Activated CD8-positive, alpha-beta T cell treated with anti-CD3 and anti-CD28 coated beads, Interleukin-2, amount 10 ng/mL, durations not matched to agents 7 days and 5 days (primary cell): ENCODE results near the gene SNAP29. TPM values are rescaled to one million over a fixed set of nuclear protein-coding genes. Genes with fewer than 3 reads are reported as not detected.
"Not testable (repeated sequence)": the region's sequence is repeated elsewhere in the genome, so short reads cannot be mapped to it uniquely, and the experiment has no call there.

Experiments used
- ATAC-seq: fragments of 150-1000 bp; cut with Tn5 transposase; one replicate; pipeline ENCODE4 v1.10.0; 2021; ENCODE audit warnings: moderate library complexity
- CTCF ChIA-PET: fragments of 350-600 bp; sonication (Branson Sonifier 250); formaldehyde crosslinking; loops from one replicate; lab custom pipeline; 2021; ENCODE audit warnings: antibody characterized with exemption; lab: Charles Lee
- POLR2A ChIA-PET: fragments of 350-600 bp; sonication (Branson Sonifier 250); formaldehyde crosslinking; loops from one replicate; lab custom pipeline; 2021; ENCODE audit warnings: antibody characterized with exemption; lab: Charles Lee
- DNase-seq: peaks from one replicate; pipeline ENCODE4 v3.0.0-alpha.2; 2020
- H3K27ac Mint-ChIP-seq: one replicate; pipeline ENCODE4 v1.8.0; 2021; ENCODE audit warnings: mild to moderate bottlenecking, mixed read lengths
- H3K27me3 Mint-ChIP-seq: one replicate; pipeline ENCODE4 v1.8.0; 2021; ENCODE audit warnings: low read depth, mixed read lengths
- H3K36me3 Mint-ChIP-seq: one replicate; pipeline ENCODE4 v1.8.0; 2021; ENCODE audit warnings: low read depth, mixed read lengths
- H3K4me1 Mint-ChIP-seq: one replicate; pipeline ENCODE4 v1.8.0; 2021; ENCODE audit warnings: low read depth, mixed read lengths
- H3K4me3 Mint-ChIP-seq: one replicate; pipeline ENCODE4 v1.8.0; 2021; ENCODE audit warnings: mild to moderate bottlenecking, mixed read lengths
- H3K9me3 Mint-ChIP-seq: one replicate; pipeline ENCODE4 v1.8.0; 2022; ENCODE audit warnings: mixed read lengths; ENCODE audit not compliant: insufficient read depth
- total RNA-seq, 2 experiments: library from RNA; stranded (reverse); gene quantifications; one replicate each; pipeline ENCODE4 v1.2.3, GENCODE V29; 2021

The SNAP29 gene
- total RNA-seq, 2 experiments from 2014 or later: 30.7 to 32.3 TPM

DNA sequence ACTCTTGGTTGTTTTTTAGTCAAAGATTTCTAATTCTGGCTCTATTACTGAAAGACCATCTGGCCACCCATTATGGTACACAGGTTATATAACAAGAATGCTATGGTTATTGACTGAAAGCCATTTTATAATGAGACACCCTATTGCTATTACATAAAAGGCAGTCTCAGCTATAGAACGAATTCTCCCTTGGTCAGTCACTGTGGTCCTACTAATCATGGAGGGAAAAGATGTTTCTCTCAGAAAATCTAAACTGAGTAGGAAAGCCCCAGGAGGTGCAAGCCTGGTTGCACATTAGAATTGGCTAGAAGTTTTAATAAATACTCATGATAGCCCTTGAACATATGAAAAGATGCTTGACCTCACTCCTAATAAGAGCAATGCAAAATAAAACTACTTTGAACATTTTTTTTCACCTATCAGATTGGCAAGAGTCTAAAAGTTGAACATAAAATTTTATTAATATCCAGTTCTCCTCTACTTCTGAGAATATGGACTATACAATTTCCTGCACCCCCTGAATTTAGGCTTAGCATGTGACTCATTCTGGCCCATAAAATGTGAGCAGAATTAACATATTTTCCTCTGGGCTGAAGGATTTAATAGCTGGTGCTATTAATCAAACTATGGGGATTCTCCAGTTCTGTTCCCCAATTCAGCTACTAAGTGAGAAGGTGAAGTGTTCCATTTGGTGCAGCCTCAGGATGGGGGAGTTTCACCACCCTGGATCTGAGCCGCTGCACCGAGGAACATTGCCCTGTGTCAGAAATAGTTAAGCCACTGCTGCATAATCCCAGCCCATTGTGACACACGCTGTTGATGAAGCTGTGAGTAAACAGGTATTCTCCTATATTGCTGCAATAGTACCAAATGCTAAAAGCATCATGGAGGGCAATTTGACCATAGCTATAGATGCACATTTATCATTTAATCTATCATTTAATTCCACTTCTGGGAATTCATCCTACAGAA lies 46.9 kb downstream of the SNAP29 start:
- Mint-ChIP-seq H3K27me3 (peaks cover 16% of the 10 kb centered on the region), H3K4me3 (no peak overlapping the region), H3K36me3 (no peaks in the 10 kb centered on the region), H3K9me3 (no peaks in the 10 kb centered on the region), H3K4me1 (peaks cover 9% of the 10 kb centered on the region), H3K27ac (no peak overlapping the region)
- DNase-seq (no peak), ATAC-seq (no peak)
- POLR2A ChIA-PET: no interaction called here
- CTCF ChIA-PET: interaction anchor here (1.0 to 1.9 kb wide), 3 partner anchors 11 to 20 kb away, joined by 3 to 4 read pairs (median 3); no protein-coding TSS in a partner anchor

DNA sequence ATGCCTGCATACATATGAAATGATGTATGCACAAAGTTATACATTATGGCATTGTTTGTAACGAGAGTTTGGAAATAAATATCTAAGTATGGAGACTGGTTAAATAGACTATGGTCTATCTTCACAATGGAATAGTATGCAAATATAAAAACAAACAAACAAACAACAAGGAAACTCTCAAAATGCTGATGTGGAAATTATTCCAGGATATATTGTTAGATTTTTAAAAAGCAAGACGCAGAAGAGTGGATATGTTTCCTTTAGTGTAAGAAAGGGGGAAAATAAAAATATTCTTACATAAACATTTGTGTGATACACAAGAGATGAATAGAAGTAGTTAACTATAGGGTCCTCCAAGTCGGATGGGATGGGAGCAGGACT lies 47.6 kb downstream of the SNAP29 start:
- DNase-seq (no peak), ATAC-seq (no peak)
- H3K4me3 Mint-ChIP-seq: no peak overlapping the region
- no peaks in the 10 kb centered on the region for H3K36me3 Mint-ChIP-seq
- H3K4me1 Mint-ChIP-seq: peaks cover 9% of the 10 kb centered on the region
- H3K9me3 Mint-ChIP-seq: no peaks in the 10 kb centered on the region
- H3K27me3 Mint-ChIP-seq: peaks cover 16% of the 10 kb centered on the region
- ChIA-PET POLR2A (interaction anchor here (0.6 kb wide), 1 partner anchor 22 kb away, joined by 3 read pairs; no protein-coding TSS in a partner anchor), CTCF (interaction anchor here (1.0 to 1.9 kb wide), 2 partner anchors 10 to 20 kb away, joined by 3 to 4 read pairs; no protein-coding TSS in a partner anchor)
- H3K27ac Mint-ChIP-seq: no peak overlapping the region

DNA sequence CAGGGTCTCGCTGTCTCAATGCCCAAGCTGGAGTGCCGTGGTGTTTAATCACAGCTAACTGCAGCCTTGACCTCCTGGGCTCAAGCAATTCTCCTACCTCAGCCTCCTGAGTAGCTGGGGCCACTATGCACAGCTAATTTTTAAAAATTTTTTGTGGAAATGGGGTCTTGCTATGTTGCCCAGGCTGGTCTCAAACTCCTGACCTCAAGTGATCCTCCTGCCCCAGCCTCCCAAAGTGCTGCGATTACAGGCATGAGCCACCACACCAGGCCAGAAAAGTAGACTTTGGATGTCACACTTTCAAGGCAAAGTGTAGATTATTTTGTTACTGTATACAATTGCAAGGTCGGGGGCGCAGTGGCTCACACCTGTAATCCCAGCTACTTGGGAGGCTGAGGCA lies 49.9 kb downstream of the SNAP29 start:
- peaks cover 16% of the 10 kb centered on the region for H3K27me3 Mint-ChIP-seq
- ATAC-seq, CTCF ChIA-PET, DNase-seq, H3K4me3 Mint-ChIP-seq, H3K9me3 Mint-ChIP-seq, H3K27ac Mint-ChIP-seq, H3K4me1 Mint-ChIP-seq, POLR2A ChIA-PET, H3K36me3 Mint-ChIP-seq: not testable (repeated sequence)

DNA sequence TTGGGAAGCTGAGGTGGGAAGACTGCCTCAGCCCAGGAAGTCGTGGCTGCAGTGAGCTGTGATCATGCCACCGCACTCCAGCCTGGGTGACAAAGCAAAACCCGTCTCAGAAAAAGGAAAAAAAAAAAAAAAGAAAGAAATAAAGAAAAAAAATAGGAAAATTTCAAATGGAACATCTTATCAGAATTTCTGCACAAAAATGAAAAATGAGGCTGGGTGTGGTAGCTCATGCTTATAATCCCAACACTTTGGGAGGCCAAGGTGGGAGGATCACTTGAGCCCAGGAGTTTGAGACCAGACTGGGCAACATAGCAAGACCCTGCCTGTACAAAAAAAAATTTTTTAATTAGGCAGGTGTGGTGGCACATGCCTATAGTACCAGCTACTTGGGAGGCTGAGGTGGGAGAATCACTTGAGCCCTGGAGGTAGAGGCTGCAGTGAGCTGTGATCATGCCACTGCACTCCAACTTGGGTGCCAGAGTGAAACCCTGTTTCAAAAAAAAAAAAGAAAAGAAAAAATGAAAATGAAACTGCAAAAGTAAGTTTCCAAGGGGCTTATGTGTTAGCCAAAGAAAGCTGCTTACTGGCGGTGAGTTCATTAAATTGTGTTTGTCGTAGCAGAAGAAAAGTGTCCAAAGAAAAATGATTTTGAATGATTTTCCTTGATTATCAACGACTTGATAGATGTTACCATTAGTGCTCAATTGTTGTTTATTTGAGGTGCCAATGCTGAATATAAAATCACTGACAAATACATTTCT lies 50.9 kb downstream of the SNAP29 start:
- Mint-ChIP-seq H3K36me3 (no peaks in the 10 kb centered on the region), H3K4me1 (peaks cover 9% of the 10 kb centered on the region), H3K27ac (no peak overlapping the region), H3K27me3 (peaks cover 13% of the 10 kb centered on the region), H3K4me3 (no peak overlapping the region), H3K9me3 (no peaks in the 10 kb centered on the region)
- DNase-seq: no peak
- ChIA-PET CTCF (interaction anchor here (0.9 to 1.9 kb wide), 2 partner anchors 24 to 125 kb away, joined by 3 to 6 read pairs; no protein-coding TSS in a partner anchor), POLR2A (no interaction called here)
- ATAC-seq: no peak

DNA sequence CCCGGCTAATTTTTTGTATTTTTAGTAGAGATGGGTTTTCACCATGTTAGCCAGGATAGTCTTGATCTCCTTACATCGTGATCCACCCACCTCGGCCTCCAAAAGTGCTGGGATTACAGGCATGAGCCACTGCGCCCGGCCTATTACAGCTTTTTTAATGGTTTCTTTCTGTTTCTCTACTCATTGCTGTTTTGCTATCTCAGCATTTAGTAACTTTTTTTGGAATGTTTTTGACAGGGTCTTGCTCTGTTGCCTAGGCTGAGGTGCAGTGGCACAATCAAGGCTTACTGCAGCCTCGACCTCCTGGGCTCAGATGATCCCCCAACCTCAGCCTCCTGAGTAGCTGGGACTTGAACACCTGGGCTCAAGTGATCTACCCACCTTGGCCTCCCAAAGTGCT lies 53.7 kb downstream of the SNAP29 start:
- Mint-ChIP-seq H3K4me3 (no peak overlapping the region), H3K27ac (no peak overlapping the region), H3K4me1 (peaks cover 19% of the 10 kb centered on the region), H3K36me3 (no peaks in the 10 kb centered on the region), H3K9me3 (no peaks in the 10 kb centered on the region), H3K27me3 (no peaks in the 10 kb centered on the region)
- no peak for ATAC-seq
- CTCF ChIA-PET: interaction anchor here (1.2 kb wide), 1 partner anchor 128 kb away, joined by 3 read pairs; no protein-coding TSS in a partner anchor
- no peak for DNase-seq
- POLR2A ChIA-PET: no interaction called here

DNA sequence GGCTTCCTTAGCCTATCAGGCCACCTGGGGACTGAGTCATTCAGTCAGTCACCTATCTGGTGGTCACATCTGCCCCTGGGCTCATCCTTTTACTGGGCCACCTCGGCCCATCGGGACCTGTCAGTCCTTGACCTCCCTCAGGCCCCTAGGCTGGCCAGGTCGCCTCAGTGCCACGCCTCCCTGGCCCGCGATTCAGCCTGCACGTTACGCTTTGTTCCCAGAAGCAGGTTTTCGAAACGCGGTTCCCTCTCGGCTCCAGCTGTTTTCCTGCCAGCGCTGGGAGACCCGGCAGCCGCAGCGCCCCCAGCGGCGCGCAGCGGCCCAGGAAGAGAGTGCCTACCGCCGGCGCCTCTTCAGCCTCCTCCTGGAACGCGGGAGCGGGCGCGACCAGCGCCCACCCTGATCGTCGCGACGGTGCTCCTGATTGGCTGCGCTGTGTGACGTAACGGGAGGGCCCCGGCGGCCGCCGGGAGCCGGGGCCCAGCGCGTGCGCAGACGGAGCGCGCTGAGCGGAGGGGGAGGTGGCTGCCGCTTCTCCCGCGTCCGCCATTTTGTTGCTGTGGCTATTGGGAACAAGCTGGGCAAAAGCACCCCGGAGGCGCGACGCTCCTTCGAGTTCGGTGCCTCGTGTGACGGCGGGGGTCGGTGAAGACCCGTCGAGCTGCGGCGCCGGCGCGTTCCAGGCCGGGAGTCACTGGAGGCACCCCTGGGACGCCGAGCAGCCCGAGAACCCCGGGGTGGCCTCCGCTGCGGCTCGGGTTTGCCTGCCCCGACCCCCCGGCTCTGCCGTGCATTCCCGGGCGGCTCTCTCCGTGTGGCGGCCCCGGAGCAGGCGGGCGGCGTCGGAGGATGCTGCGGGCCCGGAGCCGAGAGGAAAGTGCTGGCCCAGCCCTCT lies 58.4 kb downstream of the SNAP29 start, which contains the start of gene CRKL:
Gene CRKL (plus strand): TSS at position 492 of the 895 bp plus-strand sequence. CDS start 528 bp downstream, outside the sequence.
- Mint-ChIP-seq H3K27me3 (no peaks in the 10 kb centered on the region), H3K9me3 (no peaks in the 10 kb centered on the region), H3K4me1 (peaks cover 32% of the 10 kb centered on the region), H3K4me3 (peak within 1 kb of the TSS; percentile 99), H3K27ac (peak within 1 kb of the TSS; percentile 92), H3K36me3 (peaks cover 32% of the 10 kb centered on the region)
- ATAC-seq (peak; percentile 98), DNase-seq (peak; percentile 97)
- CTCF ChIA-PET: interaction anchor here (0.7 to 1.4 kb wide), 11 partner anchors 9 to 105 kb away, joined by 3 to 6 read pairs (median 3); no protein-coding TSS in a partner anchor
- POLR2A ChIA-PET: interaction anchor here (0.7 kb wide), 1 partner anchor 8 kb away, joined by 3 read pairs; no protein-coding TSS in a partner anchor

DNA sequence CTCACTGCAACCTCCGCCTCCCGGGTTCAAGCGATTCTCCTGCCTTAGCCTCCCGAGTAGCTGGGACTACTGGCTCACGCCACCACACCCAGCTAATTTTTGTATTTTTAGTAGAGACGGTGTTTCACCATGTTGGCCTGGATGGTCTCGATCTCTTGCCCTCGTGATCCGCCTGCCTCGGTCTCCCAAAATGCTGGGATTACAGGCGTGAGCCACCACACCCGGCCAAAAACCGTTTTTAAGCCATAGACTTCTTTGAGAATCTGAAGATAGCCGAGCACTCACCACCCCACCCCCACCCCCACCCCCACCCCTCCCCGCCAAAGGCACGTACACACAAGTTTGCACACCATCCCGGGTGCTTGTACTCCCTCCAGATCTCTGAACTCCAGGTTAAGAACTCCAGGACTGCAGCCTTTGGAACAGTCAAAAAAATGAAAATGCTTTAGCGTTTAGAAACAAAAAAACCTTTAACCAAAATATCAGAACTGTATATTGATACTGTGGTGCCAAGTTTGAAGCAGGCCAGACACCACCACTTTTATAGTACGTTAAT lies 59.9 kb downstream of the SNAP29 start:
- ATAC-seq (no peak), DNase-seq (no peak)
- POLR2A ChIA-PET: no interaction called here
- Mint-ChIP-seq H3K36me3 (peaks cover 37% of the 10 kb centered on the region), H3K27ac (peak overlapping the region; percentile 92), H3K4me3 (peak overlapping the region; percentile 99), H3K27me3 (no peaks in the 10 kb centered on the region), H3K9me3 (no peaks in the 10 kb centered on the region), H3K4me1 (peaks cover 37% of the 10 kb centered on the region)
- CTCF ChIA-PET: no interaction called here

DNA sequence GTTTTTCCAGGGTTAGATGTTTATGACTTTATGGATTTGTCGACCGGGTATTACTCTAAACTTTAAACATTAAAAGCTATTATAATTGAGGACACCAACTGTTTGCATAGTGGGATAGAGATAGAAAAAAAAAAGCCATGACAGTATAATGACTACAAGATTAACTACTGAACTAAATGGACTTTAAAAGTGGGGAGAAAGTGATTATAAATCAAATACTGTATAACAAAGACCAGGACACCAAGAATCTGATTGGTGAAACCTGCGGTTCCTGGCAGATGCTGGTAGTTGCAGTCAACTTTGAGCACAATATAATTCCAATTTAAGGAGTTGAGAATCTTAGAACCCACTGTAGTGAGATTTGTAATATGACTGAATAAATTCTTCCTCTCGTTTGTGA lies 60.9 kb downstream of the SNAP29 start:
- ChIA-PET POLR2A (no interaction called here), CTCF (no interaction called here)
- no peaks in the 10 kb centered on the region for H3K9me3 Mint-ChIP-seq
- H3K27ac Mint-ChIP-seq: no peak overlapping the region
- DNase-seq (no peak), ATAC-seq (no peak)
- H3K27me3 Mint-ChIP-seq: no peaks in the 10 kb centered on the region
- H3K36me3 Mint-ChIP-seq: peaks cover 42% of the 10 kb centered on the region
- H3K4me3 Mint-ChIP-seq: peak overlapping the region; percentile 99
- H3K4me1 Mint-ChIP-seq: peaks cover 40% of the 10 kb centered on the region

DNA sequence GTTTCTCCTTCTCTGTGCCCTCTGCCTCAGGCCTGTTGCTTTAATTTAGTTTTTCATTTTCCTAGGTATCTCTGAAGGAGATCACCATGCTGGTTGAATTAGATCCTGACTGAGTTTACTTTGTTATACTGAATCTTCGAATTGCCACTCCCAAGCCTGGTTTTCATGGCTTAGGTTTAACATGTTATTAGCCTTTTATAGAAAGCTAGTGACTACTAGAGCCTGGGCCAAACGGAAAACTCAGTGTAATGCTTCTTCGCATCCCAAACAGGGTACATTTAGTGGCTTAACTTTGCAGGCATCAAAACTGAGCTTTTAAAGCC lies 62.0 kb downstream of the SNAP29 start:
- DNase-seq (no peak), ATAC-seq (no peak)
- CTCF ChIA-PET: interaction anchor here (0.6 to 1.0 kb wide), 5 partner anchors 16 to 62 kb away, joined by 3 read pairs; partner anchors contain the start of gene SNAP29
- H3K4me1 Mint-ChIP-seq: peaks cover 45% of the 10 kb centered on the region
- POLR2A ChIA-PET: interaction anchor here (1.0 kb wide), 1 partner anchor 82 kb away, joined by 3 read pairs; no protein-coding TSS in a partner anchor
- peak overlapping the region; percentile 99 for H3K4me3 Mint-ChIP-seq
- H3K27ac Mint-ChIP-seq: peak overlapping the region; percentile 14
- H3K36me3 Mint-ChIP-seq: peaks cover 48% of the 10 kb centered on the region
- no peaks in the 10 kb centered on the region for H3K27me3 Mint-ChIP-seq
- H3K9me3 Mint-ChIP-seq: no peaks in the 10 kb centered on the region

DNA sequence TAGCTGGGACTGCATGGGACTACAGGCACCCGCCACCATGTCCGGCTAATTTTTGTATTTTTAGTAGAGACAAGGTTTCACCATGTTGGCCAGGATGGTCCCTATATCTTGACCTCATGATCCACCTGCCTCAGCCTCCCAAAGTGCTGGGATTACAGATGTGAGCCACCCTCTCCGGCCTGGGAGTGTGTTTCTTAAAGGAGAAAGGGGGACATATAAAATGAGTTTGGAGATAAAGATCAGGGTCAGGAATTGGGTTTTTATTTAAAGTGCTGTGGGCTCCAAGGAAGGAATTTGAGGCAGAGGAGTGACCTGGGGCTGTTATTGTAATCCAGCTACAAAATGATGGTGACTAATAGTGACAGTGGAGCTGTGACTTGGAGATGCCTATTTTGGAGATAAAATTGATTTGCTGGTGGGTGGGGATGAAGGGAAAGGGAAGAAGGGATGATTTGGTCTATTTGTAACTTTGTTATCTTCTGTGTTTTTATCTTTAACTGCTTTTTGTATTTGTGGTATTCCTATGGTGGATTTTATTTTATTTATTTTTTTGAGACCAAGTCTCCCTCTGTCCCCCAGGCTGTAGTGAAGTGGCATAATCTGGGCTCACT lies 63.4 kb downstream of the SNAP29 start:
- no peaks in the 10 kb centered on the region for H3K27me3 Mint-ChIP-seq
- peak overlapping the region; percentile 7 for H3K27ac Mint-ChIP-seq
- no peaks in the 10 kb centered on the region for H3K9me3 Mint-ChIP-seq
- H3K4me3 Mint-ChIP-seq: peak overlapping the region; percentile 2
- ATAC-seq (no peak), DNase-seq (no peak)
- ChIA-PET CTCF (interaction anchor here (1.1 to 1.3 kb wide), 2 partner anchors 11 to 36 kb away, joined by 3 to 5 read pairs; no protein-coding TSS in a partner anchor), POLR2A (interaction anchor here (1.0 kb wide), 1 partner anchor 9 kb away, joined by 3 read pairs; no protein-coding TSS in a partner anchor)
- peaks cover 45% of the 10 kb centered on the region for H3K4me1 Mint-ChIP-seq
- H3K36me3 Mint-ChIP-seq: peaks cover 57% of the 10 kb centered on the region
